Choroid plexus epithelial cell (primary cell): Measurements from ENCODE around the gene BEX2.
"Not testable (repeated sequence)": the region's sequence is repeated elsewhere in the genome, so short reads cannot be mapped to it uniquely, and the experiment has no call there.

Source experiments
- DNase-seq: peaks from one replicate; pipeline ENCODE4 v3.0.0-alpha.2; 2010; ENCODE audit warnings: low read depth
- H3K4me3 ChIP-seq: 2 replicates; pipeline ENCODE4 v1.5.1; 2011; ENCODE audit warnings: low read depth, mild to moderate bottlenecking, control low read depth, low read length, moderate library complexity
- TF ChIP-seq, protein P1 (sequence below): conservative IDR thresholded peaks from 2 replicates; pipeline ENCODE4 v1.5.1; 2011; ENCODE audit warnings: low read depth, mild to moderate bottlenecking, control low read depth, inconsistent platforms, low read length, moderate library complexity

BEX2 gene

GRCh38 chrX:103344606-103345005 is 33.8 kb upstream of the BEX2 start:
- DNase-seq: no peak
- TF ChIP-seq, protein P1, sequence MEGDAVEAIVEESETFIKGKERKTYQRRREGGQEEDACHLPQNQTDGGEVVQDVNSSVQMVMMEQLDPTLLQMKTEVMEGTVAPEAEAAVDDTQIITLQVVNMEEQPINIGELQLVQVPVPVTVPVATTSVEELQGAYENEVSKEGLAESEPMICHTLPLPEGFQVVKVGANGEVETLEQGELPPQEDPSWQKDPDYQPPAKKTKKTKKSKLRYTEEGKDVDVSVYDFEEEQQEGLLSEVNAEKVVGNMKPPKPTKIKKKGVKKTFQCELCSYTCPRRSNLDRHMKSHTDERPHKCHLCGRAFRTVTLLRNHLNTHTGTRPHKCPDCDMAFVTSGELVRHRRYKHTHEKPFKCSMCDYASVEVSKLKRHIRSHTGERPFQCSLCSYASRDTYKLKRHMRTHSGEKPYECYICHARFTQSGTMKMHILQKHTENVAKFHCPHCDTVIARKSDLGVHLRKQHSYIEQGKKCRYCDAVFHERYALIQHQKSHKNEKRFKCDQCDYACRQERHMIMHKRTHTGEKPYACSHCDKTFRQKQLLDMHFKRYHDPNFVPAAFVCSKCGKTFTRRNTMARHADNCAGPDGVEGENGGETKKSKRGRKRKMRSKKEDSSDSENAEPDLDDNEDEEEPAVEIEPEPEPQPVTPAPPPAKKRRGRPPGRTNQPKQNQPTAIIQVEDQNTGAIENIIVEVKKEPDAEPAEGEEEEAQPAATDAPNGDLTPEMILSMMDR: no peak
- H3K4me3 ChIP-seq: no peak overlapping the region

GRCh38 chrX:103343105-103343504 is 32.3 kb upstream of the BEX2 start:
- TF ChIP-seq, protein P1: peak; percentile 72
- DNase-seq: peak; percentile 69
- H3K4me3 ChIP-seq: no peak overlapping the region

GRCh38 chrX:103338663-103339062 is 27.9 kb upstream of the BEX2 start:
- DNase-seq: no peak
- TF ChIP-seq, protein P1: no peak
- H3K4me3 ChIP-seq: no peak overlapping the region

- TF ChIP-seq, protein P1: no peak
- peak; percentile 17 for DNase-seq
- peak overlapping the region; percentile 57 for H3K4me3 ChIP-seq
Observed at GRCh38 chrX:103330681-103331288, 20.0 kb upstream of the BEX2 start.

DNA sequence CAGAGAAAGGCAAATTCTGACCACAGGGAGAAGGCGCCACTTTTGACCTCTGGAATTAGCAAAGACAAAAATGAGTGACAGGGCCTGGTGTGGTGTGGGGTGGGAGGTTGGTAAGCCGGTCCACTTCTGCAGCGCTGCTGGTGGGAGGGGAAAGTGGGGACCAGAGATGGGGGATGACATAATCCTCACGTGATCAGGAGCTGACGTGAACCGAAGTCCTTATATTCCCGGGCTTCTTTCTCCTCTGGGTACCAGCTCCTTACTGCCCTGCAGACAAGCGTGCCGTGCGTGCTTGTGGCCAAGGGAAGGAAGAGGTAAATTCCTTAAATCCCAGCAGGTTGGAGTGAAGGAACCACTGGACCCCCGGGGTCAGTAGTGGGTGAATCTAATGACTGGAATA is 19.2 kb upstream of the BEX2 start, which contains the start of gene TCEAL7:
Gene TCEAL7 (plus strand): TSS at position 249 of the 400 bp plus-strand sequence. CDS start 1,165 bp downstream, outside the sequence.
- peak; percentile 48 for DNase-seq
- TF ChIP-seq, protein P1: no peak
- H3K4me3 ChIP-seq: peak within 1 kb of the TSS; percentile 57

- TF ChIP-seq, protein P1: no peak
- H3K4me3 ChIP-seq: no peak overlapping the region
- DNase-seq: no peak
Observed at GRCh38 chrX:103311399-103311780, 600 bp upstream of the BEX2 start.

- H3K4me3 ChIP-seq: peak overlapping the region; percentile 55
- DNase-seq: no peak
- TF ChIP-seq, protein P1: no peak
Observed at GRCh38 chrX:103309860-103310554, 783 bp downstream of the BEX2 start.

DNA sequence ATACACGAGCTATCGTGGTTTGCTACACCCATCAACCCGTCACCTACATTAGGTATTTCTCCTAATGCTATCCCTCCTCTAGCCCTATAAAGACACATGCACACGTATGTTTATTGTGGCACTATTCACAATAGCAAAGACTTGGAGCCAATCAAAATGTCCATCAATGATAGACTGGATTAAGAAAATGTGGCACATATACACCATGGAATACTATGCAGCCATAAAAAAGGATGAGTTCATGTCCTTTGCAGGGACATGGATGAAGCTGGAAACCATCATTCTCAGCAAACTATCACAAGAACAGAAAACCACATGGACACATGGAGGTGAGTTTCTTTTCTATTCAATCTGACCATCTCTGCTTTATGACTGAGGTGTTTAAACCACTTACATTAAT is 5.1 kb downstream of the BEX2 start:
- not testable (repeated sequence) for DNase-seq, H3K4me3 ChIP-seq
